OCI-LY7 (cell line): ENCODE measurements around the gene LRRFIP1. TPM values are rescaled to one million over a fixed set of nuclear protein-coding genes. Genes with fewer than 3 reads are reported as not detected.
A peak's percentile ranks its signal among the peaks of the same experiment; 100 is the strongest.

ENCODE experiments used
- BruUV-seq: library from RNA; stranded (reverse); fragments of 400-500 nt; replicated peaks from 2 replicates; lab custom pipeline; 2021; lab: Mats Ljungman, UMichigan
- CTCF ChIA-PET: fragments of 300-600 bp; sonication (Branson Sonifier 250); formaldehyde crosslinking; loops from one replicate; lab custom pipeline; 2022; ENCODE audit warnings: antibody characterized with exemption; ENCODE audit not compliant: unreplicated experiment; lab: Charles Lee
- POLR2A ChIA-PET: fragments of 300-600 bp; sonication (Branson Sonifier 250); formaldehyde crosslinking; loops from one replicate; lab custom pipeline; 2022; ENCODE audit warnings: antibody characterized with exemption; lab: Charles Lee
- DNase-seq: peaks from one replicate; pipeline ENCODE4 v3.0.0-alpha.2; 2015; ENCODE audit warnings: low spot score
- H2AFZ ChIP-seq: fragments of 200-600 bp; sonication (generic), shearing (Covaris generic); 2 replicates; pipeline ENCODE4 v1.6.1; 2014; ENCODE audit warnings: mild to moderate bottlenecking, antibody characterized with exemption, low read length, moderate library complexity
- H3K27ac ChIP-seq: fragments of 200-600 bp; sonication (generic); 2 replicates; pipeline ENCODE4 v1.5.1; 2014; ENCODE audit warnings: mixed run types, low read depth, mild to moderate bottlenecking, moderate library complexity, low read length, inconsistent platforms; ENCODE audit not compliant: poor library complexity, severe bottlenecking
- H3K36me3 ChIP-seq: fragments of 200-600 bp; sonication (generic); 2 replicates; pipeline ENCODE4 v1.6.1; 2014; ENCODE audit warnings: mild to moderate bottlenecking, antibody characterized with exemption, low read length, moderate library complexity, mixed read lengths; ENCODE audit not compliant: insufficient read depth
- H3K4me1 ChIP-seq: fragments of 200-600 bp; sonication (generic); 2 replicates; pipeline ENCODE4 v1.5.1; 2014; ENCODE audit warnings: mild to moderate bottlenecking, low read length; ENCODE audit not compliant: insufficient read depth, poor library complexity, severe bottlenecking
- H3K4me2 ChIP-seq: fragments of 200-600 bp; sonication (generic); 2 replicates; pipeline ENCODE4 v1.6.1; 2014; ENCODE audit warnings: mild to moderate bottlenecking, low read length
- H3K4me3 ChIP-seq: fragments of 200-600 bp; sonication (generic); 2 replicates; pipeline ENCODE4 v1.5.1; 2014; ENCODE audit warnings: mild to moderate bottlenecking, low read depth, low read length; ENCODE audit not compliant: poor library complexity, severe bottlenecking
- H3K79me2 ChIP-seq: fragments of 200-600 bp; sonication (generic); 2 replicates; pipeline ENCODE4 v1.6.1; 2016; ENCODE audit warnings: low read depth, mild to moderate bottlenecking, low read length, moderate library complexity, mixed read lengths; ENCODE audit not compliant: insufficient read depth
- H3K9me2 ChIP-seq: fragments of 200-600 bp; sonication (generic); 2 replicates; pipeline ENCODE4 v1.6.1; 2016; ENCODE audit warnings: mild to moderate bottlenecking, low read length, mixed read lengths; ENCODE audit not compliant: insufficient read depth
- H3K9me3 ChIP-seq: fragments of 200-600 bp; sonication (generic); 2 replicates; pipeline ENCODE4 v1.6.1; 2014; ENCODE audit warnings: mild to moderate bottlenecking, mixed run types, low read length, mixed read lengths
- H4K20me1 ChIP-seq: fragments of 200-600 bp; sonication (generic); 2 replicates; pipeline ENCODE4 v1.6.1; 2014; ENCODE audit warnings: mild to moderate bottlenecking, antibody characterized with exemption, low read length, moderate library complexity, mixed read lengths; ENCODE audit not compliant: insufficient read depth
- CTCF ChIP-seq: fragments of 200-600 bp; sonication (generic); conservative IDR thresholded peaks from 2 replicates; pipeline ENCODE4 v1.5.1; 2014; ENCODE audit warnings: mild to moderate bottlenecking, antibody characterized with exemption, low read length, moderate library complexity, mixed read lengths
- EZH2phosphoT487 ChIP-seq: fragments of 200-600 bp; sonication (generic); IDR thresholded peaks from 2 replicates; pipeline ENCODE4 v1.6.1; 2018; ENCODE audit warnings: low read depth, borderline replicate concordance, mild to moderate bottlenecking, mixed run types, antibody characterized with exemption, low read length, moderate library complexity, mixed read lengths
- intact Hi-C: fragments of 100-400 bp; cut with micrococcal nuclease; formaldehyde crosslinking; loops from one replicate; pipeline ENCODE4 v1.10.0; 2022; ENCODE audit not compliant: unreplicated experiment
- total RNA-seq, 2 experiments: library from RNA; depleted of rRNA in 1 of 2; stranded (reverse); fragments of >200 nt in 1 of 2; shearing (Covaris generic) in 1 of 2; gene quantifications; 2 replicates each; pipeline ENCODE4 v1.2.3, GENCODE V29; 2014 to 2022

LRRFIP1 gene
- total RNA-seq, 2 experiments from 2014 or later, result 95.7 to 216 TPM

- no peaks in the 10 kb centered on the region for H3K9me3 ChIP-seq
- peak overlapping the region; percentile 99 for H3K27ac ChIP-seq
- peaks cover 61% of the 10 kb centered on the region for H3K79me2 ChIP-seq
- no peak overlapping the region for H2AFZ ChIP-seq
- H3K4me1 ChIP-seq, result peaks cover 55% of the 10 kb centered on the region
- peaks cover 4% of the 10 kb centered on the region; the same call in 1 of the 2 replicates for H4K20me1 ChIP-seq
- peak overlapping the region; percentile 100 for H3K4me2 ChIP-seq
- H3K36me3 ChIP-seq, result peaks cover 14% of the 10 kb centered on the region
- ChIA-PET POLR2A (interaction anchor here (0.7 to 12.8 kb wide), 5 partner anchors 20 to 53 kb away, joined by 3 to 290 read pairs (median 6); no protein-coding TSS in a partner anchor), CTCF (interaction anchor here (0.6 to 1.8 kb wide), 3 partner anchors 22 to 1574 kb away, joined by 3 to 9 read pairs (median 6); no protein-coding TSS in a partner anchor)
- peak; percentile 45 for DNase-seq
- no TSS peak for BruUV-seq
- H3K4me3 ChIP-seq, result peak overlapping the region; percentile 91
- TF ChIP-seq EZH2phosphoT487 (no peak), CTCF (no peak)
- H3K9me2 ChIP-seq, result no peaks in the 10 kb centered on the region
- intact Hi-C loops, result loop anchor here (5.0 kb wide), 2 partner anchors 369 to 414 kb away; partner anchors contain the start of gene SCLY
Observed at GRCh38 chr2:237693291-237693994, 66.1 kb downstream of the LRRFIP1 start.

- no peaks in the 10 kb centered on the region for H3K9me2 ChIP-seq
- intact Hi-C loops, result loop anchor here (1.0 to 5.0 kb wide), 4 partner anchors 21 to 537 kb away; partner anchors contain the start of gene SCLY
- H3K36me3 ChIP-seq, result peaks cover 17% of the 10 kb centered on the region
- peak; percentile 58 for DNase-seq
- CTCF ChIA-PET, result interaction anchor here (0.6 to 1.0 kb wide), 4 partner anchors 25 to 1573 kb away, joined by 3 to 9 read pairs (median 4); no protein-coding TSS in a partner anchor
- POLR2A ChIA-PET, result interaction anchor here (0.7 to 12.8 kb wide), 4 partner anchors 21 to 52 kb away, joined by 4 to 290 read pairs (median 6); no protein-coding TSS in a partner anchor
- peak overlapping the region; percentile 100 for H3K4me2 ChIP-seq
- H3K27ac ChIP-seq, result peak overlapping the region; percentile 99
- H3K79me2 ChIP-seq, result peaks cover 73% of the 10 kb centered on the region
- no peaks in the 10 kb centered on the region for H3K9me3 ChIP-seq
- TF ChIP-seq CTCF (peak; percentile 75), EZH2phosphoT487 (no peak)
- peak overlapping the region; percentile 91 for H3K4me3 ChIP-seq
- peaks cover 62% of the 10 kb centered on the region for H3K4me1 ChIP-seq
- peaks cover 4% of the 10 kb centered on the region; the same call in 1 of the 2 replicates for H4K20me1 ChIP-seq
- BruUV-seq, result TSS peak; percentile 85
- H2AFZ ChIP-seq, result no peak overlapping the region; the same call in 1 of the 2 replicates
Observed at GRCh38 chr2:237694415-237695194, 67.2 kb downstream of the LRRFIP1 start.
